Adrenal gland (tissue), 5 donors: ENCODE data around the gene PRDM1.

ENCODE experiments used
- POLR2A ChIP-seq, 2 donors: fragments of 450-650 bp; IDR thresholded peaks; one replicate each; pipeline ENCODE4 v1.6.1; 2017; ENCODE audit warnings: antibody characterized with exemption in 2 of 2, mild to moderate bottlenecking in 2 of 2, moderate library complexity in 1 of 2
- TF ChIP-seq, protein P1 (sequence below), 6 experiments: fragments of 450-650 bp in 4 of 6; fragments of 200-600 bp in 2 of 6; sonication (generic) in 1 of 6; IDR thresholded peaks; 1 replicate in 5 of 6; 2 replicates in 1 of 6; pipeline versions ENCODE4 v1.5.1 to v1.8.0; 2016 to 2021; ENCODE audit warnings: antibody characterized with exemption in 6 of 6, mild to moderate bottlenecking in 2 of 6, moderate library complexity in 1 of 6
- donor health status: DM: no; HTN: no; CAD: no.

DNA sequence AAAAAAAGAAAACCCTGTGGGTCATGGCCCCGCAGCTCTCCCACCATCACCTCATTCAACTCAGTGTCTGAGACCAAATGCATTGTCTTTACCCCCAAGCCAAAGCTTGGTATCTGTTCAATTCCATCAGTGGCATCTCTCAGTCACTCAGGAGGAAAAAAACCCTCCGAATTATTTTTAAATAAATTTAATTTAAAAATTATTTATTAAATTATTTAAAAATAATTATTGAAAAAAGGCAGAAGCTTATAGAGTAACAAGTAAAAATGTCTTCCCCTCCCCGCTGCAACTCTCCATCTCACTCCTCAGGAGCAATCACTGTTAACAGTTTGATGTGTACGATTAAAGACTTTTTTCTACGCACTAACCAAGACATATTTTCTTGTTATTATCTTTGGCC is 50.7 kb downstream of the PRDM1 start:
- TF ChIP-seq, protein P1, sequence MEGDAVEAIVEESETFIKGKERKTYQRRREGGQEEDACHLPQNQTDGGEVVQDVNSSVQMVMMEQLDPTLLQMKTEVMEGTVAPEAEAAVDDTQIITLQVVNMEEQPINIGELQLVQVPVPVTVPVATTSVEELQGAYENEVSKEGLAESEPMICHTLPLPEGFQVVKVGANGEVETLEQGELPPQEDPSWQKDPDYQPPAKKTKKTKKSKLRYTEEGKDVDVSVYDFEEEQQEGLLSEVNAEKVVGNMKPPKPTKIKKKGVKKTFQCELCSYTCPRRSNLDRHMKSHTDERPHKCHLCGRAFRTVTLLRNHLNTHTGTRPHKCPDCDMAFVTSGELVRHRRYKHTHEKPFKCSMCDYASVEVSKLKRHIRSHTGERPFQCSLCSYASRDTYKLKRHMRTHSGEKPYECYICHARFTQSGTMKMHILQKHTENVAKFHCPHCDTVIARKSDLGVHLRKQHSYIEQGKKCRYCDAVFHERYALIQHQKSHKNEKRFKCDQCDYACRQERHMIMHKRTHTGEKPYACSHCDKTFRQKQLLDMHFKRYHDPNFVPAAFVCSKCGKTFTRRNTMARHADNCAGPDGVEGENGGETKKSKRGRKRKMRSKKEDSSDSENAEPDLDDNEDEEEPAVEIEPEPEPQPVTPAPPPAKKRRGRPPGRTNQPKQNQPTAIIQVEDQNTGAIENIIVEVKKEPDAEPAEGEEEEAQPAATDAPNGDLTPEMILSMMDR (IDR thresholded peaks at IDR 0.05): no peak
- no peak for TF ChIP-seq POLR2A (IDR thresholded peaks at IDR 0.05)
